OCI-LY7 (cell line): ENCODE results near the gene PRR3. TPM values are rescaled to one million over a fixed set of nuclear protein-coding genes. Genes with fewer than 3 reads are reported as not detected.

Source experiments
- BruUV-seq: library from RNA; stranded (reverse); fragments of 400-500 nt; replicated peaks from 2 replicates; lab custom pipeline; 2021; lab: Mats Ljungman, UMichigan
- CTCF ChIA-PET: fragments of 300-600 bp; sonication (Branson Sonifier 250); formaldehyde crosslinking; loops from one replicate; lab custom pipeline; 2022; ENCODE audit warnings: antibody characterized with exemption; ENCODE audit not compliant: unreplicated experiment; lab: Charles Lee
- POLR2A ChIA-PET: fragments of 300-600 bp; sonication (Branson Sonifier 250); formaldehyde crosslinking; loops from one replicate; lab custom pipeline; 2022; ENCODE audit warnings: antibody characterized with exemption; lab: Charles Lee
- DNase-seq: peaks from one replicate; pipeline ENCODE4 v3.0.0-alpha.2; 2015; ENCODE audit warnings: low spot score
- H2AFZ ChIP-seq: fragments of 200-600 bp; sonication (generic), shearing (Covaris generic); 2 replicates; pipeline ENCODE4 v1.6.1; 2014; ENCODE audit warnings: mild to moderate bottlenecking, antibody characterized with exemption, low read length, moderate library complexity
- H3K27ac ChIP-seq: fragments of 200-600 bp; sonication (generic); 2 replicates; pipeline ENCODE4 v1.5.1; 2014; ENCODE audit warnings: mixed run types, low read depth, mild to moderate bottlenecking, moderate library complexity, low read length, inconsistent platforms; ENCODE audit not compliant: poor library complexity, severe bottlenecking
- H3K36me3 ChIP-seq: fragments of 200-600 bp; sonication (generic); 2 replicates; pipeline ENCODE4 v1.6.1; 2014; ENCODE audit warnings: mild to moderate bottlenecking, antibody characterized with exemption, low read length, moderate library complexity, mixed read lengths; ENCODE audit not compliant: insufficient read depth
- H3K4me1 ChIP-seq: fragments of 200-600 bp; sonication (generic); 2 replicates; pipeline ENCODE4 v1.5.1; 2014; ENCODE audit warnings: mild to moderate bottlenecking, low read length; ENCODE audit not compliant: insufficient read depth, poor library complexity, severe bottlenecking
- H3K4me2 ChIP-seq: fragments of 200-600 bp; sonication (generic); 2 replicates; pipeline ENCODE4 v1.6.1; 2014; ENCODE audit warnings: mild to moderate bottlenecking, low read length
- H3K4me3 ChIP-seq: fragments of 200-600 bp; sonication (generic); 2 replicates; pipeline ENCODE4 v1.5.1; 2014; ENCODE audit warnings: mild to moderate bottlenecking, low read depth, low read length; ENCODE audit not compliant: poor library complexity, severe bottlenecking
- H3K79me2 ChIP-seq: fragments of 200-600 bp; sonication (generic); 2 replicates; pipeline ENCODE4 v1.6.1; 2016; ENCODE audit warnings: low read depth, mild to moderate bottlenecking, low read length, moderate library complexity, mixed read lengths; ENCODE audit not compliant: insufficient read depth
- H3K9me2 ChIP-seq: fragments of 200-600 bp; sonication (generic); 2 replicates; pipeline ENCODE4 v1.6.1; 2016; ENCODE audit warnings: mild to moderate bottlenecking, low read length, mixed read lengths; ENCODE audit not compliant: insufficient read depth
- H3K9me3 ChIP-seq: fragments of 200-600 bp; sonication (generic); 2 replicates; pipeline ENCODE4 v1.6.1; 2014; ENCODE audit warnings: mild to moderate bottlenecking, mixed run types, low read length, mixed read lengths
- H4K20me1 ChIP-seq: fragments of 200-600 bp; sonication (generic); 2 replicates; pipeline ENCODE4 v1.6.1; 2014; ENCODE audit warnings: mild to moderate bottlenecking, antibody characterized with exemption, low read length, moderate library complexity, mixed read lengths; ENCODE audit not compliant: insufficient read depth
- EZH2phosphoT487 ChIP-seq: fragments of 200-600 bp; sonication (generic); IDR thresholded peaks from 2 replicates; pipeline ENCODE4 v1.6.1; 2018; ENCODE audit warnings: low read depth, borderline replicate concordance, mild to moderate bottlenecking, mixed run types, antibody characterized with exemption, low read length, moderate library complexity, mixed read lengths
- intact Hi-C: fragments of 100-400 bp; cut with micrococcal nuclease; formaldehyde crosslinking; loops from one replicate; pipeline ENCODE4 v1.10.0; 2022; ENCODE audit not compliant: unreplicated experiment
- total RNA-seq, 2 experiments: library from RNA; depleted of rRNA in 1 of 2; stranded (reverse); fragments of >200 nt in 1 of 2; shearing (Covaris generic) in 1 of 2; gene quantifications; 2 replicates each; pipeline ENCODE4 v1.2.3, GENCODE V29; 2014 to 2022
- TF ChIP-seq, protein P1 (sequence below): fragments of 200-600 bp; sonication (generic); conservative IDR thresholded peaks from 2 replicates; pipeline ENCODE4 v1.5.1; 2014; ENCODE audit warnings: mild to moderate bottlenecking, antibody characterized with exemption, low read length, moderate library complexity, mixed read lengths

The PRR3 gene
- total RNA-seq, 2 experiments from 2014 or later = 25.2 to 34.9 TPM

DNA sequence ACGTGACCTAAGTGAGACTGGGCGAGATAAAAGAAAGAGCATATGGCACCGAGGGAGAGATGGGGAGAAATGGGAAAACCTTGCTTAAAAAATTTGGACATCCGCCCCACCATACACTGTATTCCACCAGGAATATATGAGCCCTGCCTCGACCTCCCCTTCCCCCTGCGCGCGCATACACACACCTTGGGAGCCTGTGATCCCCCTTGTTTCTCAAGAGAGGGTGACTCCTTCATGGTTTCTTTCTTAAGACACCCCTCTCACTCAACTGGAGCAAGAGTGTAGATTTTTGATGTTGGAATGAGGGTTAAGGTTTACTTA lies 14.6 kb downstream of the PRR3 start:
- Histone ChIP-seq H3K79me2 (peaks cover 52% of the 10 kb centered on the region), H3K36me3 (peaks cover 38% of the 10 kb centered on the region), H3K9me2 (no peaks in the 10 kb centered on the region), H3K4me1 (peaks cover 40% of the 10 kb centered on the region), H3K4me2 (peak overlapping the region; percentile 93), H2AFZ (no peak overlapping the region; the same call in 1 of the 2 replicates), H3K4me3 (peak overlapping the region; percentile 93), H3K27ac (peak overlapping the region; percentile 74), H3K9me3 (no peaks in the 10 kb centered on the region), H4K20me1 (peaks cover 28% of the 10 kb centered on the region)
- BruUV-seq = TSS peak; percentile 82
- DNase-seq = no peak
- ChIA-PET CTCF (no interaction called here), POLR2A (interaction anchor here (1.4 to 2.3 kb wide), 4 partner anchors 13 to 147 kb away, joined by 3 to 11 read pairs (median 8); partner anchors contain the start of gene PRR3)
- intact Hi-C loops = loop anchor here (2.0 kb wide), 2 partner anchors 15 to 45 kb away; partner anchors contain the start of genes GNL1, MRPS18B, PPP1R10 and PRR3
- TF ChIP-seq, protein P1, sequence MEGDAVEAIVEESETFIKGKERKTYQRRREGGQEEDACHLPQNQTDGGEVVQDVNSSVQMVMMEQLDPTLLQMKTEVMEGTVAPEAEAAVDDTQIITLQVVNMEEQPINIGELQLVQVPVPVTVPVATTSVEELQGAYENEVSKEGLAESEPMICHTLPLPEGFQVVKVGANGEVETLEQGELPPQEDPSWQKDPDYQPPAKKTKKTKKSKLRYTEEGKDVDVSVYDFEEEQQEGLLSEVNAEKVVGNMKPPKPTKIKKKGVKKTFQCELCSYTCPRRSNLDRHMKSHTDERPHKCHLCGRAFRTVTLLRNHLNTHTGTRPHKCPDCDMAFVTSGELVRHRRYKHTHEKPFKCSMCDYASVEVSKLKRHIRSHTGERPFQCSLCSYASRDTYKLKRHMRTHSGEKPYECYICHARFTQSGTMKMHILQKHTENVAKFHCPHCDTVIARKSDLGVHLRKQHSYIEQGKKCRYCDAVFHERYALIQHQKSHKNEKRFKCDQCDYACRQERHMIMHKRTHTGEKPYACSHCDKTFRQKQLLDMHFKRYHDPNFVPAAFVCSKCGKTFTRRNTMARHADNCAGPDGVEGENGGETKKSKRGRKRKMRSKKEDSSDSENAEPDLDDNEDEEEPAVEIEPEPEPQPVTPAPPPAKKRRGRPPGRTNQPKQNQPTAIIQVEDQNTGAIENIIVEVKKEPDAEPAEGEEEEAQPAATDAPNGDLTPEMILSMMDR = no peak
- no peak for TF ChIP-seq EZH2phosphoT487

DNA sequence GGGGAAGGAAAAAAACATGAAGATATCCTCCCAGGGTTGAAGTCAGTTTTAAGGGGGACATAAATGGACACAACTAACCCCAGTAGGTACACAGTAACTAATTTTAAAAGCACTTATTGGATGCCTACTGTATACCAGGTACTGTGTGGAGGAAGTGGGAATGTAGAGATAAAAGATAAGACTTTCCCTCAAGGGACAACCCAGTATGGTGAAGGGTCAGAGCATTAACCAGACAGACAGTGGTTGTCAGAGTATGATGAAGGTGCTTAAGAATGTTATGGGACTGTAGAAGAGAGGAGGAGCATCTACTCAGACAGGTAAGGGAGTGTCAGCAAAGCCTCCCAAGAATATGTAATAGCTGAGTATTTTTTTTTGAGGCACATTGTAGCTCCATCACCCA lies 15.1 kb downstream of the PRR3 start:
- ChIA-PET POLR2A (no interaction called here), CTCF (no interaction called here)
- Histone ChIP-seq H3K4me1 (peaks cover 40% of the 10 kb centered on the region), H3K4me2 (peak overlapping the region; percentile 93), H2AFZ (no peak overlapping the region), H3K4me3 (peak overlapping the region; percentile 93), H3K36me3 (peaks cover 43% of the 10 kb centered on the region), H3K9me3 (no peaks in the 10 kb centered on the region), H3K27ac (peak overlapping the region; percentile 74), H4K20me1 (peaks cover 28% of the 10 kb centered on the region), H3K79me2 (peaks cover 56% of the 10 kb centered on the region), H3K9me2 (no peaks in the 10 kb centered on the region)
- BruUV-seq = no TSS peak
- no peak for DNase-seq
- no peak for TF ChIP-seq EZH2phosphoT487
- TF ChIP-seq, protein P1 = no peak
- intact Hi-C loops = no loop called here

DNA sequence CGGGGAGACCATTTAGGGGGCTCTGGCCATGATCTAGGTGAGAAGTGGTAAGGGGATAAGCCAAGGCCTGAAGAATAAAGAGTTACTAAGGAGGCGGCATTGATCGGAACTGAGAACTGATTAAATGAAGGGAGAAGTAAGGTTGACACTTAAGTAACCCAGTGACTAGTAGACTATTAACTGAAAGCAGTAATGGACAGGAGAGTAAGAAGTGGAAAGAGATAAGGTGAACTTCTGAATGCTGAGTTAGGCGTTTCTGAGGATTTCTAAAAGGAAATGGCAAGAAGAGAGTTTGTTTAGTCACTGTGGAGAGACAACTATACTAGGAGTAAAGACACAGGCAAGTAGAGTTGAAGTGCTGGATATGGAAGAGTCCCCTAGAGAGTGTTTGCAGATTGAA lies 16.0 kb downstream of the PRR3 start:
- no peak for TF ChIP-seq EZH2phosphoT487
- TF ChIP-seq, protein P1 = no peak
- peaks cover 28% of the 10 kb centered on the region for H4K20me1 ChIP-seq
- no peaks in the 10 kb centered on the region for H3K9me2 ChIP-seq
- peaks cover 59% of the 10 kb centered on the region for H3K79me2 ChIP-seq
- H3K4me2 ChIP-seq = peak overlapping the region; percentile 93
- H2AFZ ChIP-seq = no peak overlapping the region
- H3K4me1 ChIP-seq = peaks cover 40% of the 10 kb centered on the region
- no peaks in the 10 kb centered on the region for H3K9me3 ChIP-seq
- ChIA-PET CTCF (no interaction called here), POLR2A (interaction anchor here (0.6 kb wide), 1 partner anchor 179 kb away, joined by 3 read pairs; no protein-coding TSS in a partner anchor)
- peaks cover 52% of the 10 kb centered on the region for H3K36me3 ChIP-seq
- H3K27ac ChIP-seq = no peak overlapping the region
- BruUV-seq = no TSS peak
- peak overlapping the region; percentile 93 for H3K4me3 ChIP-seq
- intact Hi-C loops = no loop called here
- no peak for DNase-seq
